ENCODE measurements around the gene PSMA8.

GRCh38 chr18:26134107-26134506 is 438 bp downstream of the PSMA8 start:
- TF ChIP-seq EZH2 (IDR thresholded peaks at IDR 0.05; ENCODE audit: low read length, missing control alignments) (no peak), CTCF (conservative IDR thresholded peaks at IDR 0.05 in 1 of 2, IDR thresholded peaks at IDR 0.05 in 1 of 2; ENCODE audit: low read depth in 1 of 2, low read length in 2 of 2) (no peak)
